Measurements from ENCODE around the gene FITM1. TPM values are rescaled to one million over a fixed set of nuclear protein-coding genes. Genes with fewer than 3 reads are reported as not detected.
A peak's percentile ranks its signal among the peaks of the same experiment; 100 is the strongest.
"Not testable (repeated sequence)": the region's sequence is repeated elsewhere in the genome, so short reads cannot be mapped to it uniquely, and the experiment has no call there.

The FITM1 gene
- total RNA-seq, 8 experiments from 2014 or later, result 0.27 to 2.2 (median 0.83) TPM; not detected in 1

DNA sequence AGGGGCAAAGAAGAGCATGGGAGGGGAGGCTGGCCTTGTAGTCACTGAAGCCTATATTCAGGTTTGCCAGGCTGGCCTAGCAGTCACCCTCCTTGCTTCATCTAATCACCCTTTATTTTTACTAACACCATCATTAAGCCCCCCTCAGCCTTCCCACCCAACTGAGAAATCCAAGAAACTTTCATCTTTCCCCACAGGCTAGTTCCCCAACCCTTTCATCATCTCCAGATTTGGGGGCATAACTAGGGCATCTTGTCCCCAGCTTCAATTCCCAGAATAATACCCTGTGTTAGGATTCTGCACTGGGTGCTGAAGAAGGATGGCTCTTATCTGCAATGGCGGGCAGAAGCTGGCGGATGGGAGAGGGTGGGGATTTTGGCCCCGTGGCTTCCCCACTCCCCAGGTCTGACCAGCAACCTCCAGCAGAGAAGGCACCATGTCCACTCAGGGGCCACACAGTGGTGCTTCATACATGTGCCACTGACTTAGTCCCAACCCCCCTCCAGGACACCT, 29.4 kb upstream of the FITM1 start:
- H3K4me1 ChIP-seq (replicated peaks in 1 of 2), result peaks cover 0 to under 1% of the 10 kb centered on the region in 2 donors
- in situ Hi-C loops (cut with MboI; ENCODE audit: low pct_unique_long_range_greater_than_20kb in 2 of 9, low sequenced_read_pairs in 9 of 9, unreplicated experiment in 9 of 9), result no loop called here
- ATAC-seq (replicated peaks in 6 of 8), result no peak
- H3K4me3 ChIP-seq, result no peak overlapping the region
- H3K27ac ChIP-seq, result no peak overlapping the region
- 77 to 100% (median 87%) methylated on average over 1 to 3 of the region's 3 CpGs; no CpG with 5 or more reads in 7 of the 10 experiments for WGBS, 10 experiments

DNA sequence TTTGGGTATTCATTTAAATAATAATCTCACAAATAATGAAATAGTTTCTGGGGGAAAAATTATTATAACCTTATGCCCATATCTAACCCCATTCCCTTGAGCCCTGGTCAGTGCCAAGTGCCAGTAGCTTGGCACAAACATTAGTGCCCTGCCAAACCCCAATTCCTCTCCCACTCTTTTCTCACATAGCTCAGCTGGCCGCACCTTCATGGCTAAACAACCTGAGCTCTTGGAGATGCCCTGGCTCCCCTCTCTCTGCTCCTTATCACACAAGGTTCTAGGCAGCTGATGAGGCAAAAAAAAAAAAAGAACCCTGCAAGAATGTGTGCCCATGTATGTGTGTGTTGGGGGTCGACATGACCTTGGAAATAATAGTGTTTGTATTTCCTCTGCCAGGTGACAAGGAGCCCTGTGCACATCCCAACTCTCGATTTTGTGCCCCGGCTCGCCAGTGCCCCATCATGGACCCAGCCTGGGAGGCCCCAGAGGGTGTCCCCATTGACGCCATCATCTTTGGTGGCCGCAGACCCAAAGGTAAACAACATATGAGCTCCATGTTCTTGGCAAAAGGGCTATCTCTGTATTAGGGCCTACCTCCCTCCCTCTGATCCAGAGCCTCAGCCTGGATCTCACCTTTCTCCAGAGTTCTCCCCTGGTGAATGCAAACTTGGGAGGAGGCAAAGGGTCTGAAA, 28.0 kb upstream of the FITM1 start:
- in situ Hi-C loops (cut with MboI; ENCODE audit: low pct_unique_long_range_greater_than_20kb in 2 of 9, low sequenced_read_pairs in 9 of 9, unreplicated experiment in 9 of 9), result no loop called here

DNA sequence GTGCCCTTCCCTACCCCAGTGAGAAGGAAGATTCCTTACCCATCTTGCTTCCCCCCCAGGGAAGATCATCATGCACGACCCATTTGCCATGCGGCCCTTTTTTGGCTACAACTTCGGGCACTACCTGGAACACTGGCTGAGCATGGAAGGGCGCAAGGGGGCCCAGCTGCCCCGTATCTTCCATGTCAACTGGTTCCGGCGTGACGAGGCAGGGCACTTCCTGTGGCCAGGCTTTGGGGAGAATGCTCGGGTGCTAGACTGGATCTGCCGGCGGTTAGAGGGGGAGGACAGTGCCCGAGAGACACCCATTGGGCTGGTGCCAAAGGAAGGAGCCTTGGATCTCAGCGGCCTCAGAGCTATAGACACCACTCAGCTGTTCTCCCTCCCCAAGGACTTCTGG, 27.0 kb upstream of the FITM1 start:
- no peak overlapping the region for H3K4me3 ChIP-seq
- no peak for ATAC-seq (replicated peaks in 6 of 8)
- no peak overlapping the region for H3K27ac ChIP-seq
- H3K4me1 ChIP-seq (replicated peaks in 1 of 2), result no peaks in the 10 kb centered on the region
- 71 to 100% (median 87%) methylated on average over 1 to 7 of the region's 13 CpGs; no CpG with 5 or more reads in 6 of the 10 experiments for WGBS, 10 experiments
- in situ Hi-C loops (cut with MboI; ENCODE audit: low pct_unique_long_range_greater_than_20kb in 2 of 9, low sequenced_read_pairs in 9 of 9, unreplicated experiment in 9 of 9), result no loop called here

More for the DNA sequence above, 28.0 kb upstream of the FITM1 start:
- WGBS, 10 experiments, result 70 to 100% (median 85%) methylated on average over 1 to 3 of the region's 7 CpGs; no CpG with 5 or more reads in 4 of the 10 experiments
- ATAC-seq (replicated peaks in 6 of 8), result no peak
- H3K27ac ChIP-seq, result no peak overlapping the region
- H3K4me3 ChIP-seq, result no peak overlapping the region
- no peaks in the 10 kb centered on the region for H3K4me1 ChIP-seq (replicated peaks in 1 of 2)

DNA sequence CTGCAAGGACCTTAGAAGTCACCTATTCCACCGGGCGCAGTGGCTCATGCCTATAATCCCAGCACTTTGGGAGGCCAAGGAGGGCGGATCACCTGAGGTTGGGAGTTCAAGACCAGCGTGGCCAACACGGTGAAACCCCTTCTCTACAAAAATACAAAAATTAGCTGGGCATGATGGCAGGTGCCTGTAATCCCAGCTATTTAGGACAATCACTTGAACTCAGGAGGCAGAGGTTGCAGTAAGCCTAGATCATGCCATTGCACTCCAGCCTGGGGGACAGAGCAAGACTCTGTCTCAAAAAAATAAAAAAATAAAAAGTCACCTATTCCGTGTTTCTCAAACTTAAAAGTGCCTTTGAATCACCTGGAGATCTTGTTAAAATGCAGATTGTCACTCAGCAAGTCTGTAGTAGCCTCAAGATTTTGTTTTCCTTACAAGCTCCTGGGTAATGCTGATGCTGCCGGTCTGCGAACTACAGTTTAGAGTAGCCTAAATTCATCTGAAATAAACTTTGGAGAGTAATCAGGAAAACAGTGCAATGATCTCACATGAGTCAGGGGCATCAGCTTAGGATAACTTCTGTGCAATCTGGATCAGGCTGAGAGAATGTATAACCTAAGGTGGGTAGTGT, 24.7 kb upstream of the FITM1 start:
- 80 to 100% (median 92%) methylated on average over 1 to 8 of the region's 8 CpGs; no CpG with 5 or more reads in 2 of the 10 experiments for WGBS, 10 experiments
- ATAC-seq (replicated peaks in 6 of 8); in situ Hi-C loops (cut with MboI; ENCODE audit: low pct_unique_long_range_greater_than_20kb in 2 of 9, low sequenced_read_pairs in 9 of 9, unreplicated experiment in 9 of 9): not testable (repeated sequence)

DNA sequence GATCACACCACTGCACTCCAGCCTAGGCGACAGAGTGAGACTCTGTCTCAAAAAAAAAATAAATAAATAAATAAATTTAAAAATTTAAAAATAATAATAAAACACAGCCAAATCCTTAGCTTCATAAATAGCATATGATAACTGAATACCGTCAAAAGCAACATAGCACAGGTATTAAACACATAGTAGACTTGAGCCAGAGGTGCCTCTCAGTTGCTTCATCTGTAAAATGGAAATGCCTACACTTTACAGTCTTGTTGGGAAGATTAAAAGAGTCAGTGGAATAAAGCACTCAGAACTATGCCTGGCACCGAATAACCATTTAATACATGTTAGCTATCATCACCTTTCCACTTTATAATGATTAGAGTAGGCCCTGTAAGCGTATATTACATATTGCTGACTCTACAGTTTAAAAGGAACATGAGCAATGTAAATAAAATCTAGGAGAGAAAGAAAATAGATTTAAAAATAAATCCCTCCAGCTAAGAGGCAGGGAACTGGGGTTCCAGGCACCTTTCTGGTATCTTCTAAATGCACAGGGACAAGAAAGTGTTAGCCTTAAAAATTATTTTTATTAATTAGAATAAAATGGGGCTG, 23.7 kb upstream of the FITM1 start:
- in situ Hi-C loops (cut with MboI; ENCODE audit: low pct_unique_long_range_greater_than_20kb in 2 of 9, low sequenced_read_pairs in 9 of 9, unreplicated experiment in 9 of 9), result no loop called here
- Histone ChIP-seq H3K4me3 (no peak overlapping the region), H3K27ac (no peak overlapping the region), H3K4me1 (replicated peaks in 1 of 2) (no peaks in the 10 kb centered on the region)
- WGBS, 10 experiments, result 55 to 92% (median 77%) methylated on average over 2 to 4 of the region's 4 CpGs
- ATAC-seq (replicated peaks in 6 of 8), result no peak

More for the DNA sequence above, 24.7 kb upstream of the FITM1 start:
- not testable (repeated sequence) for H3K4me1 ChIP-seq (replicated peaks in 1 of 2); H3K4me3 ChIP-seq; H3K27ac ChIP-seq

DNA sequence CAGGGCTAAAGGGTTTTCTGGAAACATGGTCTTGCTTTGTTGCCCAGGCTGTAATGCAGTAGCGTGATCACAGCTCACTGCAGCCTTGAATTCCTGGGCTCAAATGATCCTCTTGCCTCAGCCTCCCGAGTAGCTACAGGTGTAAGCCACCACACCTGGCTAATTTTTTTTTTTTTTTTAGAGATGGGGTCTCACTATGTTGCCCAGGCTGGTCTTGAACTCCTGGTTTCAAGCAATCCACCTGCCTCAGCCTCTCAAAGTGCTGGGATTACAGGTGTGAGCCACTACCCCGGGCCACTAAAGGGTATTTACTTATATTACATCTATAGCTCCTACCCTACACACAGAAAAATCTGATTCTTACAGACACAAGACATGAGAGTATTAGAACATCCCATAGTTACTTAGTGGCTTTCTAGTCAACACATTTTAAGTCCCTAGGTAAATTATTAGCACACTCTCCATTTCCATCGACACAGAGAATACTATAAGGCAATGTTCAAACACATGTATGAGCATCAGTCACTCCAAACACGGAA, 22.1 kb upstream of the FITM1 start:
- WGBS, 10 experiments, result 17 to 80% (median 50%) methylated on average over 2 to 5 of the region's 5 CpGs; no CpG with 5 or more reads in 1 of the 10 experiments
- Histone ChIP-seq H3K27ac (no peak overlapping the region), H3K4me1 (replicated peaks in 1 of 2) (no peaks in the 10 kb centered on the region), H3K4me3 (no peak overlapping the region)
- peak in 2 of 8 experiments; percentile 15 to 31 for ATAC-seq (replicated peaks in 6 of 8)
- in situ Hi-C loops (cut with MboI; ENCODE audit: low pct_unique_long_range_greater_than_20kb in 2 of 9, low sequenced_read_pairs in 9 of 9, unreplicated experiment in 9 of 9), result no loop called here

DNA sequence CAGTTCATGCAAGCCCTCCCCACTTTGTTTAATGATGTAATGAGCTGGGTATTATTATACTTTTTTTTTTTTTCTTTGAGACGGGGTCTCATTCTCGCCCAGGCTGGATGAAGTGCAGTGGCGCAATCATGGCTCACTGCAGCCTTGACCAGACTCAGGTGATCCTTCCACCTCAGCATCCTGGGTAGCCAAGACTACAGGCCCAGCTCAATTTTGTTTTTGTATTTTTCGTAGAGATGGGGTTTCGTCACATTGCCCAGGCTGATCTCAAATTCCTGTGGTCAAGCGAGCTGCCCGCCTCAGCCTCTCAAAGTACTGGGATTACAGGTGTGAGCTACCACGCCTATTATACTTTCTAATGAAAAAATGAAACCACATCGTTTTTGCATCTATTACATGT, 20.4 kb upstream of the FITM1 start:
- Histone ChIP-seq H3K27ac (no peak overlapping the region), H3K4me3 (no peak overlapping the region), H3K4me1 (replicated peaks in 1 of 2) (no peaks in the 10 kb centered on the region)
- no peak for ATAC-seq (replicated peaks in 6 of 8)
- in situ Hi-C loops (cut with MboI; ENCODE audit: low pct_unique_long_range_greater_than_20kb in 2 of 9, low sequenced_read_pairs in 9 of 9, unreplicated experiment in 9 of 9), result no loop called here
- 50 to 95% (median 80%) methylated on average over 2 to 8 of the region's 9 CpGs; no CpG with 5 or more reads in 3 of the 10 experiments for WGBS, 10 experiments

DNA sequence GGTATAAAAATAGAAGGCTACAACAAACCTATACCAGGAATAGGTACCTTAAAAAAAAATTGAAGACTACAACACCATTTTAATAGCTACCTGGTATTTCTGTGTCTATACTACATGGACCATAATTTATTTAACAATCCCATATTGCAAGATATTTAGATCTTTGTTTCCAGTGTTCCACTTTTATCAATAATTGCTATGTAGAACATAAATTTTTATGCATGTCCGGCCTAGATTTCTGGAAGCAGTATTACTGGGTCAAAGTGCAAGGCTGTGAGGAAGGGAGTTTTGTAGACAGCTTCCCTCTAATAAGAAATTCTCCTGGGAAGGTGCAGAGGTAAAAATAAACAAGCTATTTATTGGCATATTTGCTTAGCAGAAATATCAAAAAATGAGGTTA, 19.9 kb upstream of the FITM1 start:
- WGBS, 10 experiments, result 86 to 100% (median 94%) methylated on average over 1 of the region's 1 CpG; no CpG with 5 or more reads in 2 of the 10 experiments
- H3K4me1 ChIP-seq (replicated peaks in 1 of 2), result no peaks in the 10 kb centered on the region
- in situ Hi-C loops (cut with MboI; ENCODE audit: low pct_unique_long_range_greater_than_20kb in 2 of 9, low sequenced_read_pairs in 9 of 9, unreplicated experiment in 9 of 9), result no loop called here
- H3K4me3 ChIP-seq, result no peak overlapping the region
- no peak for ATAC-seq (replicated peaks in 6 of 8)
- H3K27ac ChIP-seq, result no peak overlapping the region

DNA sequence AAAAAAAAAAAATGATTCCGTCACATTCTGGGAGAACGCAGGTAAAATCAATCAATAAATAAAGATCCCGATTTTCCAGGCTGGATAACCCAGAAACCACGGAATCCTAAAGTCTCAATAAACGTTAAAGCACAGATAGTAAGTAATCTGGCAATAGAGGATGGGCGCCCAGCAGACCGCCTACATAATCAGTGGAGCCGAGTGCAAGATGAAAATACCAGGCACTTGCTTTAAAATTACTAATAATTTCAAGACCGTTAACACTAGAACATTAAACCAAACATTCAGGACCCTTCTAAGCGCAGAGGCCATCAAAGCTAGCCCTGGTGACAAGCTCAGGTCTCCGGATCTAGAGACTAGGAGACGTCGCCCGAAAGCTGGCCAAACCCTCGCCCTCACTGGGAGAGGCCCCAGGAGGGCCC, 17.1 kb upstream of the FITM1 start:
- Histone ChIP-seq H3K4me1 (replicated peaks in 1 of 2) (peaks cover 6 to 8% of the 10 kb centered on the region in 2 donors), H3K27ac (peak overlapping the region; percentile 92 to 97), H3K4me3 (peak overlapping the region; percentile 43 to 64 (median 58))
- 0 to 18% (median 6%) methylated on average over 1 to 12 of the region's 15 CpGs; no CpG with 5 or more reads in 2 of the 10 experiments for WGBS, 10 experiments
- peak in 1 of 8 experiments; percentile 0 for ATAC-seq (replicated peaks in 6 of 8)
- in situ Hi-C loops (cut with MboI; ENCODE audit: low pct_unique_long_range_greater_than_20kb in 2 of 9, low sequenced_read_pairs in 9 of 9, unreplicated experiment in 9 of 9), result no loop called here

DNA sequence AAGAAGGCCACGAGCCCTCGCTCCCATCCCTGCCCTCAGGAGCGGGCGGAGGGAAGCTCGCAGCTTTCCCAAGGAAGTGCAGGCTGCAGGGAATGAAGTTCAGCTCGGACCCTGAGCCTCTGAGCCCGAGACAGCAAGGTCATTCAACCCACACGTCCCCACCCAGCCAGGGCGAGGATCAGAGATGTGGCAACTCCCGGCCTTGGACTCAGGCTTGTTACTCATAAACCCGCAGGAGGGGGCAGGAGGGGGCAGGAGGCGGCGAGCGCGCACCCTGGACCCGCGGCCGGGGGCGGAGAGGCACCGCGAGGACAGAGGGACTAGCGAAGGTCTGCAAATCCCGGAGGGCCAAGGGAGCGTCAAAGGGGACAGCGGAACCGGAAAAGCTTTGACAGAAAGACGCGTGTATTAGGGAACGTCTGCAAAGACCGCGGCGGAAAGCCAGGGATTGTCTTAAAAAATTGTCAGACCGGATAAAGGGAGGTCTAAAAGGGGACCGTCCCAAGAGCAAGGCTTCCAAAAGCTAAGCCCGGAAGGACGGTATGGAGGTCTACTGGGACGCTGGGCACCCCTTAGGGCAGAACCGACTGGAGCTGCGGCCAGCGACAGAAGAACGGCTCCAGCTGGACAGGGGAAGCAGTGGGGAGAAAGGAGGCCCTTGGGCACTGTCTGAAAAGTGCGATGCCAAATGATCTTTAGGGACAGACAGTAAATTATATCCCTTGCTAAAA, 16.5 kb upstream of the FITM1 start:
- H3K4me1 ChIP-seq (replicated peaks in 1 of 2), result peaks cover 6 to 8% of the 10 kb centered on the region in 2 donors
- 0 to 1% (median 0%) methylated on average over 1 to 25 of the region's 42 CpGs; no CpG with 5 or more reads in 5 of the 10 experiments for WGBS, 10 experiments
- peak overlapping the region; percentile 92 to 97 for H3K27ac ChIP-seq
- peak overlapping the region; percentile 43 to 64 (median 58) for H3K4me3 ChIP-seq
- peak; percentile 30 to 56 (median 50) for ATAC-seq (replicated peaks in 6 of 8)
- in situ Hi-C loops (cut with MboI; ENCODE audit: low pct_unique_long_range_greater_than_20kb in 2 of 9, low sequenced_read_pairs in 9 of 9, unreplicated experiment in 9 of 9), result no loop called here

DNA sequence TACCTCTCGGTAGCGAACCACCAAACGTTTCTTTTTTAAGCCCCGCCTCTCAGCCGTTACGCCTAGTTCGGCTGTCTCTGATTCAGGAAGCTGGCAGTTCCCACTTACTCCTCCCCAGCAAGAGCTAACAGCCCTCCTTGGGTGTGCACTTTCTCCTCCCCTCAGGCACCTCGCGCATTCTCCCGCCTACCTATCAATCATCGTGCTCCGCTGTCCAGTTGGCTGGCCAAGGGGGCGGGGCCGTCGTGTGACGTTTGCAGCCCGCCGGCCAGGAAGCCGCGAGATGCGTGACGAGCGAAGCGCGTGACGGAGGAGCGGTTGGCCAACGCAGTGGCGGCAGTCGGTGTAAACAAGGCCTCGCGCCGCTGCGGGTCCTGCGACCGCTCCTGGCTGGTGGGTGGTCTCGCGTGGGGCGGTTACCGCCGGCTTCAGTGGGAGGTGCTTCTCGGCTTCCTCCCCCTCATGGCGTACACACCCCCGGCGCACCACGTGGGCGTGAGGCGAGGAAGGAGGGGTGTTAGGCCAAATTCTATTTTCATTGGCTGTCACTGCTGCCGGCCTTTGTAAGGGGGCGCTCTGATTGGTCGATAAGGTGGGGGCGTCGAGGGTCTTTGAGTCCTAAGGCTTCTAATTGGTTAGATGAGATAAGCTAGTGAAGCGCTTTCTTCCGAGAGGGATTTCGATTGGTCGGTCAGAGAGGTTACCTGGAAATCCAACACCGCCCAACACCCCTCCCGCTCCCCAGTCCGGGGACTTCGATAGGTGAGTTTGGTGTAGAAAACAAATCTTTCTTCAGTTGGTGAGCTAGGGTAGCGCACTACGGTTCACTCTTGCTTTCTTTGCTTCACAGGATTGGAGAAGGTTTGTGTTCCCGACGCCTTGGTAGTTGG, 15.7 kb upstream of the FITM1 start, which contains the start of the genes DCAF11 and NRL:
Gene DCAF11 (plus strand): TSS at position 246 of the 890 bp plus-strand sequence. CDS start 818 bp downstream, outside the sequence.
Gene NRL (minus strand): TSS at position 418 of the 890 bp plus-strand sequence. CDS start 32,101 bp downstream, outside the sequence.
- Histone ChIP-seq H3K4me3 (peak within 1 kb of the TSS; percentile 43 to 64 (median 58)), H3K27ac (peak within 1 kb of the TSS; percentile 92 to 97), H3K4me1 (replicated peaks in 1 of 2) (peaks cover 6 to 8% of the 10 kb centered on the region in 2 donors)
- ATAC-seq (replicated peaks in 6 of 8), result peak; percentile 81 to 88 (median 84)
- in situ Hi-C loops (cut with MboI; ENCODE audit: low pct_unique_long_range_greater_than_20kb in 2 of 9, low sequenced_read_pairs in 9 of 9, unreplicated experiment in 9 of 9), result no loop called here
- 0 to 3% (median 0%) methylated on average over 3 to 35 of the region's 65 CpGs; no CpG with 5 or more reads in 1 of the 10 experiments for WGBS, 10 experiments
